GM06990 (cell line): ENCODE data around the gene SNUPN.

Experiments used
- DNase-seq: peaks from one replicate; pipeline ENCODE4 v3.0.0-alpha.2; 2011; ENCODE audit not compliant: insufficient read length; ENCODE audit errors: extremely low read depth
- H3K27me3 ChIP-seq: replicated peaks from 2 replicates; pipeline ENCODE4 v1.6.0; 2011; ENCODE audit warnings: low read length; ENCODE audit not compliant: control insufficient read depth, insufficient read depth
- H3K36me3 ChIP-seq: 2 replicates; pipeline ENCODE4 v1.5.1; 2011; ENCODE audit warnings: low read length; ENCODE audit not compliant: control insufficient read depth, insufficient read depth
- H3K4me3 ChIP-seq: replicated peaks from 2 replicates; pipeline ENCODE4 v1.5.1; 2011; ENCODE audit warnings: low read depth, mild to moderate bottlenecking, control low read depth, low read length
- CTCF ChIP-seq: IDR thresholded peaks from 2 replicates; pipeline ENCODE4 v1.5.1; 2011; ENCODE audit warnings: low read length, control low read depth, mild to moderate bottlenecking, inconsistent platforms; ENCODE audit not compliant: insufficient read depth, poor library complexity, severe bottlenecking

The SNUPN gene

GRCh38 chr15:75554717-75555116 lies 70.8 kb downstream of the SNUPN start:
- H3K36me3 ChIP-seq: no peaks in the 10 kb centered on the region; the same call in 1 of the 2 replicates
- no peak for DNase-seq
- H3K4me3 ChIP-seq: no peak overlapping the region
- no peaks in the 10 kb centered on the region for H3K27me3 ChIP-seq
- no peak for TF ChIP-seq CTCF

GRCh38 chr15:75553659-75554058 lies 71.9 kb downstream of the SNUPN start:
- TF ChIP-seq CTCF: no peak
- no peaks in the 10 kb centered on the region for H3K36me3 ChIP-seq
- no peaks in the 10 kb centered on the region for H3K27me3 ChIP-seq
- DNase-seq: no peak
- no peak overlapping the region for H3K4me3 ChIP-seq

- DNase-seq: no peak
- TF ChIP-seq CTCF: no peak
- H3K27me3 ChIP-seq: no peaks in the 10 kb centered on the region
Observed at GRCh38 chr15:75551091-75551490, 74.4 kb downstream of the SNUPN start.

More at GRCh38 chr15:75551091-75551490, 74.4 kb downstream of the SNUPN start:
- Histone ChIP-seq H3K4me3 (no peak overlapping the region), H3K36me3 (no peaks in the 10 kb centered on the region)
